Globus pallidus (tissue), 1 donor: ENCODE results near the gene ENOPH1.
"Not testable (repeated sequence)": the region's sequence is repeated elsewhere in the genome, so short reads cannot be mapped to it uniquely, and the experiment has no call there.

Experiments used
- DNase-seq: peaks from one replicate; pipeline ENCODE4 v3.0.0-alpha.2; 2015; ENCODE audit warnings: low spot score

Gene ENOPH1

GRCh38 chr4:82469791-82470345 is 39.5 kb downstream of the ENOPH1 start:
- DNase-seq, result peak; percentile 77

- not testable (repeated sequence) for DNase-seq
Observed at GRCh38 chr4:82473080-82473479, 42.7 kb downstream of the ENOPH1 start.

- no peak for DNase-seq
Observed at GRCh38 chr4:82473621-82474164, 43.3 kb downstream of the ENOPH1 start.

- not testable (repeated sequence) for DNase-seq
Observed at GRCh38 chr4:82475931-82476330, 45.5 kb downstream of the ENOPH1 start.

- not testable (repeated sequence) for DNase-seq
Observed at GRCh38 chr4:82477469-82477868, 47.1 kb downstream of the ENOPH1 start.

GRCh38 chr4:82479562-82479961 is 49.2 kb downstream of the ENOPH1 start:
- no peak for DNase-seq

- no peak for DNase-seq
Observed at GRCh38 chr4:82480771-82481505, 50.5 kb downstream of the ENOPH1 start.

- DNase-seq, result no peak
Observed at GRCh38 chr4:82481506-82481840, 51.1 kb downstream of the ENOPH1 start.

- DNase-seq, result no peak
Observed at GRCh38 chr4:82482387-82482786, 52.0 kb downstream of the ENOPH1 start.

- DNase-seq, result no peak
Observed at GRCh38 chr4:82484996-82485783, 54.8 kb downstream of the ENOPH1 start.

GRCh38 chr4:82489076-82489475 is 58.7 kb downstream of the ENOPH1 start:
- DNase-seq, result no peak

GRCh38 chr4:82489987-82490386 is 59.6 kb downstream of the ENOPH1 start:
- no peak for DNase-seq

- DNase-seq, result no peak
Observed at GRCh38 chr4:82491251-82491960, 61.0 kb downstream of the ENOPH1 start.

GRCh38 chr4:82493721-82494425 is 63.5 kb downstream of the ENOPH1 start:
- DNase-seq, result no peak

- DNase-seq, result no peak
Observed at GRCh38 chr4:82495666-82496065, 65.3 kb downstream of the ENOPH1 start.

GRCh38 chr4:82496349-82496748 is 66.0 kb downstream of the ENOPH1 start:
- no peak for DNase-seq

- DNase-seq, result no peak
Observed at GRCh38 chr4:82499738-82500434, 69.5 kb downstream of the ENOPH1 start.

- DNase-seq, result no peak
Observed at GRCh38 chr4:82500435-82501153, 70.2 kb downstream of the ENOPH1 start.

GRCh38 chr4:82501154-82501442 is 70.7 kb downstream of the ENOPH1 start:
- DNase-seq, result no peak

- no peak for DNase-seq
Observed at GRCh38 chr4:82508011-82508410, 77.6 kb downstream of the ENOPH1 start.
